WTC11 (cell line): ENCODE results near the gene SEC24C. TPM values are rescaled to one million over a fixed set of nuclear protein-coding genes. Genes with fewer than 3 reads are reported as not detected.

Source experiments
- ATAC-seq: fragments of 200-7000 bp; cut with Tn5 transposase; 2 replicates; pipeline ENCODE4 v1.10.0; 2021; ENCODE audit warnings: mild to moderate bottlenecking, moderate library complexity
- CTCF ChIA-PET: fragments of 300-600 bp; sonication (Branson Sonifier 250); formaldehyde crosslinking; loops from one replicate; lab custom pipeline; 2021; ENCODE audit warnings: antibody characterized with exemption; lab: Charles Lee
- POLR2A ChIA-PET: fragments of 350-600 bp; sonication (Branson Sonifier 250); formaldehyde crosslinking; loops from one replicate; lab custom pipeline; 2021; ENCODE audit warnings: antibody characterized with exemption; lab: Charles Lee
- DNase-seq: peaks from one replicate; pipeline ENCODE4 v3.0.0; 2021; ENCODE audit warnings: low spot score
- H3K27ac Mint-ChIP-seq: 2 replicates; pipeline ENCODE4 v1.8.0; 2021; ENCODE audit warnings: mixed read lengths
- H3K27me3 Mint-ChIP-seq: 2 replicates; pipeline ENCODE4 v1.8.0; 2021; ENCODE audit warnings: low read depth, mild to moderate bottlenecking, moderate library complexity, mixed read lengths
- H3K36me3 Mint-ChIP-seq: 2 replicates; pipeline ENCODE4 v1.8.0; 2021; ENCODE audit warnings: mixed read lengths
- H3K4me1 Mint-ChIP-seq: 2 replicates; pipeline ENCODE4 v1.8.0; 2022; ENCODE audit warnings: mixed read lengths
- H3K4me3 Mint-ChIP-seq: 2 replicates; pipeline ENCODE4 v1.8.0; 2021; ENCODE audit warnings: mild to moderate bottlenecking, moderate library complexity, mixed read lengths
- H3K9me3 Mint-ChIP-seq: 2 replicates; pipeline ENCODE4 v1.8.0; 2021; ENCODE audit warnings: mixed read lengths
- ARID4B ChIP-seq: sonication (generic); formaldehyde crosslinking; IDR thresholded peaks from 2 replicates; pipeline ENCODE4 v1.8.0; 2023; ENCODE audit warnings: missing genetic modification reagents, mild to moderate bottlenecking, borderline replicate concordance
- ATF1 ChIP-seq: sonication (generic); formaldehyde crosslinking; IDR thresholded peaks from 2 replicates; pipeline ENCODE4 v1.8.1; 2023; ENCODE audit warnings: mild to moderate bottlenecking, moderate library complexity, missing genetic modification reagents
- E2F4 ChIP-seq: sonication (generic); formaldehyde crosslinking; IDR thresholded peaks from 2 replicates; pipeline ENCODE4 v1.8.1; 2022; ENCODE audit warnings: low read depth, mild to moderate bottlenecking, moderate library complexity, missing genetic modification reagents, borderline replicate concordance
- FOXJ3 ChIP-seq: sonication (generic); formaldehyde crosslinking; IDR thresholded peaks from 2 replicates; pipeline ENCODE4 v1.9.0; 2021; ENCODE audit warnings: missing genetic modification reagents, mild to moderate bottlenecking, borderline replicate concordance
- FOXP1 ChIP-seq: sonication (generic); formaldehyde crosslinking; IDR thresholded peaks from 2 replicates; pipeline ENCODE4 v1.8.0; 2022; ENCODE audit warnings: missing genetic modification reagents, mild to moderate bottlenecking, moderate library complexity, borderline replicate concordance
- GTF2I ChIP-seq: fragments of 250-450 bp; sonication (Bioruptor Pico); conservative IDR thresholded peaks from 2 replicates; pipeline ENCODE4 v1.4.0; 2021; ENCODE audit warnings: mild to moderate bottlenecking
- MYBL2 ChIP-seq: sonication (generic); formaldehyde crosslinking; IDR thresholded peaks from 2 replicates; pipeline ENCODE4 v1.8.1; 2023; ENCODE audit warnings: mild to moderate bottlenecking, moderate library complexity, missing genetic modification reagents
- PRDM15 ChIP-seq: sonication (generic); formaldehyde crosslinking; IDR thresholded peaks from 2 replicates; pipeline ENCODE4 v1.8.0; 2022; ENCODE audit warnings: missing genetic modification reagents
- PRRX2 ChIP-seq: fragments of 250-450 bp; sonication (Bioruptor Pico); IDR thresholded peaks from 2 replicates; pipeline ENCODE4 v1.8.0; 2021; ENCODE audit warnings: mild to moderate bottlenecking
- RORB ChIP-seq: fragments of 250-450 bp; sonication (Bioruptor Pico); IDR thresholded peaks from 2 replicates; pipeline ENCODE4 v1.9.0; 2021; ENCODE audit warnings: mild to moderate bottlenecking
- TCF7 ChIP-seq: sonication (generic); formaldehyde crosslinking; IDR thresholded peaks from 2 replicates; pipeline ENCODE4 v1.8.0; 2022; ENCODE audit warnings: mild to moderate bottlenecking, low read depth, missing genetic modification reagents, moderate library complexity
- TEAD4 ChIP-seq: sonication (generic); formaldehyde crosslinking; IDR thresholded peaks from 2 replicates; pipeline ENCODE4 v1.8.0; 2022; ENCODE audit warnings: mild to moderate bottlenecking, missing genetic modification reagents
- ZMAT4 ChIP-seq: fragments of 250-450 bp; sonication (Bioruptor Pico); IDR thresholded peaks from 2 replicates; pipeline ENCODE4 v1.9.0; 2021; ENCODE audit warnings: mild to moderate bottlenecking
- ZNF138 ChIP-seq: sonication (generic); formaldehyde crosslinking; conservative IDR thresholded peaks from 2 replicates; pipeline ENCODE4 v1.8.1; 2022; ENCODE audit warnings: mild to moderate bottlenecking, moderate library complexity, missing genetic modification reagents
- ZNF219 ChIP-seq: sonication (generic); formaldehyde crosslinking; IDR thresholded peaks from 2 replicates; pipeline ENCODE4 v1.8.0; 2023; ENCODE audit warnings: missing genetic modification reagents, mild to moderate bottlenecking, borderline replicate concordance
- ZNF263 ChIP-seq: sonication (generic); formaldehyde crosslinking; IDR thresholded peaks from 2 replicates; pipeline ENCODE4 v1.8.1; 2022; ENCODE audit warnings: low read depth, mild to moderate bottlenecking, moderate library complexity, missing genetic modification reagents
- ZNF317 ChIP-seq: sonication (generic); formaldehyde crosslinking; IDR thresholded peaks from 2 replicates; pipeline ENCODE4 v1.8.1; 2023; ENCODE audit warnings: low read depth, mild to moderate bottlenecking, moderate library complexity, missing genetic modification reagents, borderline replicate concordance
- ZNF671 ChIP-seq: fragments of 250-450 bp; sonication (Bioruptor Pico); IDR thresholded peaks from 2 replicates; pipeline ENCODE4 v1.8.0; 2021; ENCODE audit warnings: mild to moderate bottlenecking
- total RNA-seq: library from RNA; stranded (reverse); gene quantifications from 3 replicates; pipeline ENCODE4 v1.2.3, GENCODE V29; 2021
- TF ChIP-seq, protein P1 (sequence below): sonication (generic); formaldehyde crosslinking; IDR thresholded peaks from 2 replicates; pipeline ENCODE4 v1.8.1; 2023; ENCODE audit warnings: mild to moderate bottlenecking, missing genetic modification reagents, moderate library complexity
- TF ChIP-seq, protein P2 (sequence below): sonication (generic); formaldehyde crosslinking; IDR thresholded peaks from 2 replicates; pipeline ENCODE4 v1.8.1; 2023; ENCODE audit warnings: mild to moderate bottlenecking, missing genetic modification reagents

The SEC24C gene
- total RNA-seq, 1 experiment from 2014 or later, result 74.2 TPM

DNA sequence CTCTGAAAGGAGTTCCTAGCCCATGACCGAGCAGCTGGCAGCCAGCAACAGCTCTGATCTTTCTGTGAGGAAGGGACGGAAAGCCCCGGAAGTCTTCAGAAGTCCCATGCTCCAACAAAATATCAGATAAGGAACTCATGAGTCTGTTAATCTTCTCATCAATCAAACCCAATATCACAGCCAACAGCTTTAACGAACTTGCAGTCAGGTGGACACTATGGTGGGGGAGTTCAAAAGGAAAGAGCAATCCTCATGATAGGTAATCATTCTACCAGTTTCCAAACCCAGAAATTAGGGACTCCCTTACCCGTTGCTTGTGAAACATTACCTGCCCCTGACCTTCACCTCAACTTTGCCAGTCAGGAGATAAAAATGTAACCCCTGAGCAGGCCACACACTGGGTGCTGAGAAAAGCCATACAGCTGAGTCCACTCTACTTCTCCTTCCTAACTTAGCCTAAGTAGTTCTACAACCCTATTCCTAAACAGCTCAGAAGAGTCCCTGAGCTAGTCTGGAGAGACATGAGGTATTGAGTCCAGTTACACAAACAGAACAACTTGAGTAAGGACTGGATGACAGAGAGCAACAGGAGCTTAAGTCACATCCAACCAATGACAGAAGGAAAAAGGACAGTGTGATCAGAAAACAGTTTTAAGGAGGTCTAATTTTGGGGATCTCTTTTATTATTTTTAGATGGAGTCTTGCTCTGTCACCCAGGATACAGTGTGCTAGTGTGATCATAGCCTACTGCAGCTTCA lies 65.1 kb downstream of the SEC24C start:
- DNase-seq, result no peak
- ChIA-PET POLR2A (interaction anchor here (0.6 to 1.0 kb wide), 3 partner anchors 11 to 37 kb away, joined by 3 to 9 read pairs (median 5); no protein-coding TSS in a partner anchor), CTCF (interaction anchor here (2.5 kb wide), 1 partner anchor 10 kb away, joined by 7 read pairs; no protein-coding TSS in a partner anchor)
- Mint-ChIP-seq H3K4me3 (peak overlapping the region; percentile 44; the same call in 1 of the 2 replicates), H3K9me3 (no peaks in the 10 kb centered on the region), H3K36me3 (peaks cover 23% of the 10 kb centered on the region), H3K27ac (no peak overlapping the region), H3K27me3 (no peaks in the 10 kb centered on the region), H3K4me1 (peaks cover 10% of the 10 kb centered on the region)
- TF ChIP-seq ZNF317 (no peak), E2F4 (CRISPR knock-in tag) (no peak), ZNF671 (CRISPR knock-in tag) (no peak), RORB (CRISPR knock-in tag) (no peak), ZMAT4 (CRISPR knock-in tag) (no peak), FOXJ3 (no peak), FOXP1 (CRISPR knock-in tag) (no peak), ARID4B (CRISPR knock-in tag) (no peak), TEAD4 (no peak), ZNF263 (no peak), GTF2I (no peak), ATF1 (CRISPR knock-in tag) (no peak), TCF7 (no peak), PRDM15 (CRISPR knock-in tag) (no peak), ZNF219 (CRISPR knock-in tag) (no peak), PRRX2 (CRISPR knock-in tag) (no peak), ZNF138 (CRISPR knock-in tag) (no peak), MYBL2 (CRISPR knock-in tag) (no peak)
- TF ChIP-seq, protein P1, sequence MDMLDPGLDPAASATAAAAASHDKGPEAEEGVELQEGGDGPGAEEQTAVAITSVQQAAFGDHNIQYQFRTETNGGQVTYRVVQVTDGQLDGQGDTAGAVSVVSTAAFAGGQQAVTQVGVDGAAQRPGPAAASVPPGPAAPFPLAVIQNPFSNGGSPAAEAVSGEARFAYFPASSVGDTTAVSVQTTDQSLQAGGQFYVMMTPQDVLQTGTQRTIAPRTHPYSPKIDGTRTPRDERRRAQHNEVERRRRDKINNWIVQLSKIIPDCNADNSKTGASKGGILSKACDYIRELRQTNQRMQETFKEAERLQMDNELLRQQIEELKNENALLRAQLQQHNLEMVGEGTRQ (CRISPR knock-in tag), result no peak
- TF ChIP-seq, protein P2, sequence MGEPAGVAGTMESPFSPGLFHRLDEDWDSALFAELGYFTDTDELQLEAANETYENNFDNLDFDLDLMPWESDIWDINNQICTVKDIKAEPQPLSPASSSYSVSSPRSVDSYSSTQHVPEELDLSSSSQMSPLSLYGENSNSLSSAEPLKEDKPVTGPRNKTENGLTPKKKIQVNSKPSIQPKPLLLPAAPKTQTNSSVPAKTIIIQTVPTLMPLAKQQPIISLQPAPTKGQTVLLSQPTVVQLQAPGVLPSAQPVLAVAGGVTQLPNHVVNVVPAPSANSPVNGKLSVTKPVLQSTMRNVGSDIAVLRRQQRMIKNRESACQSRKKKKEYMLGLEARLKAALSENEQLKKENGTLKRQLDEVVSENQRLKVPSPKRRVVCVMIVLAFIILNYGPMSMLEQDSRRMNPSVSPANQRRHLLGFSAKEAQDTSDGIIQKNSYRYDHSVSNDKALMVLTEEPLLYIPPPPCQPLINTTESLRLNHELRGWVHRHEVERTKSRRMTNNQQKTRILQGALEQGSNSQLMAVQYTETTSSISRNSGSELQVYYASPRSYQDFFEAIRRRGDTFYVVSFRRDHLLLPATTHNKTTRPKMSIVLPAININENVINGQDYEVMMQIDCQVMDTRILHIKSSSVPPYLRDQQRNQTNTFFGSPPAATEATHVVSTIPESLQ (CRISPR knock-in tag), result no peak
- ATAC-seq, result no peak
